ENCODE results near the gene TNRC6C. TPM values are rescaled to one million over a fixed set of nuclear protein-coding genes. Genes with fewer than 3 reads are reported as not detected.
"Not testable (repeated sequence)": the region's sequence is repeated elsewhere in the genome, so short reads cannot be mapped to it uniquely, and the experiment has no call there.

Gene TNRC6C
- total RNA-seq, 6 experiments from 2014 or later, result 6.3 to 9.0 (median 7.5) TPM

DNA sequence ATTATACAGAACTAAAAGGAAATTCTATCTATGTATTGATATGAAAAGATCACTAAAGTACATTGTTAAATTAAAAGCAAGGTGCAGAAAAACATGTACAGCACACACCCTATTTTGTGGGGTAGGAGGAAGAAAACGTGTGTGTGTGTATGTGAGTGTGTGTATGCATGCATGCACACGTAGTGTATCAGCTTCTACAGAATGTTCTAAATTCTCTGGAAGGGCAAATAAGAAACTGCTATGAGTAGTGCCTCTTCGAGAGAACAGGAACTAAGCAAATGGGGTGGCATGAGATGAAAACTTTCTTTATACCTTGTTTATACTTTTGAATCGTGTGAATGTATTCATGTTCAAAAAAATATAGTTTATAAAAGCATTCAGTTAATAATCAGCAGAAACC, 111.2 kb downstream of the TNRC6C start:
- peaks cover 14% of the 10 kb centered on the region for H3K36me3 Mint-ChIP-seq (ENCODE audit: low read depth)

DNA sequence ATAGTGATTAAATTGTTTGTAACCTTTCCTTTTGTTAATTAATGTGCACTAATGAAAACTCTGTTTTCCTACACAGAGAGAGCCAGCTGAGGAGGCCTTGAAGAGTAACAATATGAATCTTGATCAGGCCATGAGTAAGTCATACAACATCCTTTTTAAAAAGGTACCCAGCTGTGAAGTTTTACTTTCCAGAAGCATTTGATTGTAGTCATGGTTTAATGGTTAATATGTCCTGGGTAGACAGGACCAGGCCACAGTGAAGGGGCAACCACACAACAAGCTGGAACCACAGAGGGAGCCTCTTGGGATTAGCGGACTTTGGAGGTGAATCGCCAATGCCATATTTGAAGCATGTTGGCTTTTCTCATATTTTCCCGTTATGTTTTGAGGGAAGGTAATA, 114.5 kb downstream of the TNRC6C start:
- no peaks in the 10 kb centered on the region for H3K4me1 Mint-ChIP-seq (ENCODE audit: low read depth)
- H3K27me3 Mint-ChIP-seq (ENCODE audit: insufficient read depth), result no peaks in the 10 kb centered on the region
- DNase-seq, result no peak
- no peaks in the 10 kb centered on the region for H3K9me3 Mint-ChIP-seq
- TF ChIP-seq, protein P1, sequence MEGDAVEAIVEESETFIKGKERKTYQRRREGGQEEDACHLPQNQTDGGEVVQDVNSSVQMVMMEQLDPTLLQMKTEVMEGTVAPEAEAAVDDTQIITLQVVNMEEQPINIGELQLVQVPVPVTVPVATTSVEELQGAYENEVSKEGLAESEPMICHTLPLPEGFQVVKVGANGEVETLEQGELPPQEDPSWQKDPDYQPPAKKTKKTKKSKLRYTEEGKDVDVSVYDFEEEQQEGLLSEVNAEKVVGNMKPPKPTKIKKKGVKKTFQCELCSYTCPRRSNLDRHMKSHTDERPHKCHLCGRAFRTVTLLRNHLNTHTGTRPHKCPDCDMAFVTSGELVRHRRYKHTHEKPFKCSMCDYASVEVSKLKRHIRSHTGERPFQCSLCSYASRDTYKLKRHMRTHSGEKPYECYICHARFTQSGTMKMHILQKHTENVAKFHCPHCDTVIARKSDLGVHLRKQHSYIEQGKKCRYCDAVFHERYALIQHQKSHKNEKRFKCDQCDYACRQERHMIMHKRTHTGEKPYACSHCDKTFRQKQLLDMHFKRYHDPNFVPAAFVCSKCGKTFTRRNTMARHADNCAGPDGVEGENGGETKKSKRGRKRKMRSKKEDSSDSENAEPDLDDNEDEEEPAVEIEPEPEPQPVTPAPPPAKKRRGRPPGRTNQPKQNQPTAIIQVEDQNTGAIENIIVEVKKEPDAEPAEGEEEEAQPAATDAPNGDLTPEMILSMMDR (IDR thresholded peaks at IDR 0.05), result no peak
- H3K36me3 Mint-ChIP-seq (ENCODE audit: low read depth), result peaks cover 14% of the 10 kb centered on the region
- no peak overlapping the region for H3K27ac Mint-ChIP-seq
- no peak overlapping the region for H3K4me3 Mint-ChIP-seq

More for the DNA sequence above, 111.2 kb downstream of the TNRC6C start:
- H3K27me3 Mint-ChIP-seq (ENCODE audit: insufficient read depth), result no peaks in the 10 kb centered on the region
- no peak for DNase-seq
- no peaks in the 10 kb centered on the region for H3K4me1 Mint-ChIP-seq (ENCODE audit: low read depth)
- H3K4me3 Mint-ChIP-seq, result no peak overlapping the region
- no peaks in the 10 kb centered on the region for H3K9me3 Mint-ChIP-seq
- no peak overlapping the region for H3K27ac Mint-ChIP-seq
- TF ChIP-seq, protein P1 (IDR thresholded peaks at IDR 0.05), result no peak

DNA sequence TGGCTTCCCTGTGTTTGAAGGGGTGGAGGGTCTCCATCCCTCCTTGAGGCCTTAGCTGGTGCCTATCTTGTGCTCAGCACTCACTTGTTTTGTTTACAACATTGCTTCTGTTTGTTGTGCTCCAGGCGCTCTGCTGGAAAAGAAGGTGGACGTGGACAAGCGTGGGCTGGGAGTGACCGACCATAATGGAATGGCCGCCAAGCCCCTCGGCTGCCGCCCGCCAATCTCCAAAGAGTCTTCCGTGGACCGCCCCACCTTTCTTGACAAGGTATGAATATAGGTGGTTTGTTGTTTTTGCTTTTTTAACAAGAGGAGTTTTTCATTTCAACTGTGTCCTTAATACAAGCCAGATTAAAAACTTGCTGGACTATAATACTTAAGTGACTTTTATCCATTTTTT, 116.5 kb downstream of the TNRC6C start:
- no peak overlapping the region for H3K4me3 Mint-ChIP-seq
- peaks cover 14% of the 10 kb centered on the region for H3K36me3 Mint-ChIP-seq (ENCODE audit: low read depth)
- H3K27me3 Mint-ChIP-seq (ENCODE audit: insufficient read depth), result no peaks in the 10 kb centered on the region
- no peak for DNase-seq
- no peak overlapping the region for H3K27ac Mint-ChIP-seq
- no peaks in the 10 kb centered on the region for H3K4me1 Mint-ChIP-seq (ENCODE audit: low read depth)
- TF ChIP-seq, protein P1 (IDR thresholded peaks at IDR 0.05), result no peak
- H3K9me3 Mint-ChIP-seq, result no peaks in the 10 kb centered on the region

DNA sequence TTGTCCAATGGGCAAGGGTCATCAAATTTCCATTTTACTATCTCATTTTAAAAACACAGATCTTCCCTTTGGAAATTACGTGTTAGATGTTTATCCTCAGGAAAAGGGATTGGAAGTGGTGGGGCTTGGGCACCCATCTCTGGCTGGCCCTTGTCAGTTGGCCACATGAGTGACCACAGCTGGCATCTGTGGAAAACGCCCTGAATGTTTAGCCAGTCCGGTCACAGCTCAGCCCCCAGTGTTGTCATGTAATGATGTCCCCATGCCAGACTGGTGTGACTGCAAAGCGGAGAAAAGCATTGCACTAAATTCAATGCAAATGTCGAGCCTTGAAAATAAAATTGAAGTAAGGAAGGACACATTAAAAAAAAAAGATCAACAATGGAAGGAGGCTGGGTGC, 117.0 kb downstream of the TNRC6C start:
- Mint-ChIP-seq H3K9me3 (no peaks in the 10 kb centered on the region), H3K4me3 (no peak overlapping the region), H3K27me3 (ENCODE audit: insufficient read depth) (no peaks in the 10 kb centered on the region), H3K27ac (no peak overlapping the region), H3K4me1 (ENCODE audit: low read depth) (no peaks in the 10 kb centered on the region), H3K36me3 (ENCODE audit: low read depth) (peaks cover 14% of the 10 kb centered on the region)
- no peak for DNase-seq
- TF ChIP-seq, protein P1 (IDR thresholded peaks at IDR 0.05), result no peak

DNA sequence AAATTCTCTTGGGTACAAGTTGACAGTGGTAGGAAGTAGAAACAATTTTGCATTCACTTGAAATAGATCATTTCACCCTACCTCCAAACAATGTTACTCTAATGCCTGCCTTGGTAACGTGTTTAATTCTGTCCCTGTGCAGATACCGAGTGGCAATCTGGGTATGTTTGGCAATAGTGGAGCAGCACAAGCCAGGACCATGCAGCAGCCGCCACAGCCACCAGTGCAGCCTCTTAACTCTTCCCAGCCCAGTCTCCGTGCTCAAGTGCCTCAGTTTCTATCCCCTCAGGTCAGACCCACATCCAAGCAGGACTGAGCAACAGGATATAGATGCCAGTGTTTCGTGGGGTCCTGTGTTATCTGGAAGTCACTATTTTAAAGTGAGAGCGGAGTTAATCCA, 120.8 kb downstream of the TNRC6C start:
- no peak for DNase-seq
- Mint-ChIP-seq H3K4me3 (no peak overlapping the region), H3K4me1 (ENCODE audit: low read depth) (no peaks in the 10 kb centered on the region), H3K36me3 (ENCODE audit: low read depth) (peaks cover 1% of the 10 kb centered on the region), H3K27me3 (ENCODE audit: insufficient read depth) (no peaks in the 10 kb centered on the region), H3K27ac (no peak overlapping the region), H3K9me3 (no peaks in the 10 kb centered on the region)
- TF ChIP-seq, protein P1 (IDR thresholded peaks at IDR 0.05), result no peak

DNA sequence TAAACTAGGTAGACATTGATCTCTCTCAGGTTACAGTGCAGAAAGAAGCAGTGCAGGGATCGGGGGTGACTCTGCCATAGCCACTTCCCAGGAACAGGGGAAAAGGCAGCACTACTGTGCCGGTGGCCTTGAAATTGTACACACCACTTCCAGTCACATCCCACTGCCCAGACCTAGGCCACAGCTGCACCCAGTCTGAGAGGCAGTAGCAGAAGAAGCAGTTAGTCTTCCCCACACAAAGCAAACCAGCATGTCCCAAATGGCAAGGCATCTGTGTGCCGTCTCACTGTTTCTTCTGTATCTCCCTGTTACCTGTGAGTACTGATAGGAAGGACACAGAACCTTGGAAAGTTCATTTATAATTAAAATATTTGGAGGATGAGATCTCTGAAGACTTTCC, 123.0 kb downstream of the TNRC6C start:
- H3K4me3 Mint-ChIP-seq, result no peak overlapping the region
- H3K4me1 Mint-ChIP-seq (ENCODE audit: low read depth), result no peaks in the 10 kb centered on the region
- H3K9me3 Mint-ChIP-seq, result no peaks in the 10 kb centered on the region
- H3K27me3 Mint-ChIP-seq (ENCODE audit: insufficient read depth), result no peaks in the 10 kb centered on the region
- peaks cover 4% of the 10 kb centered on the region; the same call in 1 of the 2 replicates for H3K36me3 Mint-ChIP-seq (ENCODE audit: low read depth)
- TF ChIP-seq, protein P1 (IDR thresholded peaks at IDR 0.05), result no peak
- H3K27ac Mint-ChIP-seq, result no peak overlapping the region
- DNase-seq, result no peak

DNA sequence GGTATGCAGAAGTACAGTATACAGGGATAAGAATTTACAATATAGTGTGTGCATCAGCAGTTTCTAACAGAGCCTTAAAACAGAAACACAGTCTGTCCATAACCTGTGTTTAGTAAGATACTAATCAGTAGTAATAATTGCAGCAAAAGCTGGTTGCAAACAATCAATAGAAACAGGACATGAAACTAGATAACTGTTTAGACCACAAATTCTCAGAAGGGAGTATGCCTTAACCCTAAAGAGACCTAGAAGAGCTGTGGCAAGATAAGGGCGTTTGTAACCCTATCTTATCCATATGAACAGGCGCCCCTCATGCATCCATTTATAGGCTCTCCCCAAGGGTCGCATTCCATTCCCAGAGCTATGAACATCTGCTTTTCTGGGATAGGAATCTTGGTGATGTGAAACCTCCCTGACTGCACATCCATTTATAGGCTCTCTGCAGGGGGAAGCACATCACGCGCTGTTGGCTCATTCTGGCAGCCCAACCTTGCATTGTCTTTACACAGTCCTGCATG, 123.9 kb downstream of the TNRC6C start:
- H3K4me1 Mint-ChIP-seq (ENCODE audit: low read depth); H3K27ac Mint-ChIP-seq; DNase-seq: not testable (repeated sequence)

More for the DNA sequence above, 123.9 kb downstream of the TNRC6C start:
- H3K4me3 Mint-ChIP-seq; H3K27me3 Mint-ChIP-seq (ENCODE audit: insufficient read depth); H3K9me3 Mint-ChIP-seq; H3K36me3 Mint-ChIP-seq (ENCODE audit: low read depth): not testable (repeated sequence)
